Endothelial cell of umbilical vein (primary cell): Measurements from ENCODE around the gene SCNN1B. TPM values are rescaled to one million over a fixed set of nuclear protein-coding genes. Genes with fewer than 3 reads are reported as not detected.

Experiments
- BruUV-seq: library from RNA; stranded (reverse); fragments of 400-500 nt; replicated peaks from 2 replicates; lab custom pipeline; 2021; lab: Mats Ljungman, UMichigan
- CTCF ChIA-PET: fragments of 300-600, 350-600 bp; sonication (Branson Sonifier 250); formaldehyde crosslinking; loops from one replicate; lab custom pipeline; 2021; ENCODE audit warnings: antibody characterized with exemption, inconsistent platforms; lab: Charles Lee
- POLR2A ChIA-PET: fragments of 300-600, 350-600 bp; sonication (Branson Sonifier 250); formaldehyde crosslinking; loops from one replicate; lab custom pipeline; 2021; ENCODE audit warnings: antibody characterized with exemption, inconsistent platforms; lab: Charles Lee
- DNase-seq: peaks from one replicate; pipeline ENCODE4 v3.0.0-alpha.2; 2011; ENCODE audit warnings: low read depth, low spot score
- FAIRE-seq: peaks from 2 replicates; lab custom pipeline; 2011; peaks lifted over from hg19 to GRCh38; lab: Jason Lieb, UNC
- H2AFZ ChIP-seq: 2 replicates; pipeline ENCODE4 v1.6.0; 2012; ENCODE audit warnings: low read depth, low read length, control low read depth, inconsistent platforms
- H3K27ac ChIP-seq: 2 replicates; pipeline ENCODE4 v1.5.1; 2011; ENCODE audit warnings: low read depth, mild to moderate bottlenecking, control low read depth, low read length, moderate library complexity; ENCODE audit not compliant: insufficient read depth
- H3K27me3 ChIP-seq, 2 experiments: 2 replicates each; pipeline versions ENCODE4 v1.6.0 to v1.6.1; 2011; ENCODE audit warnings: low read length in 2 of 2, mixed read lengths in 1 of 2; ENCODE audit not compliant: control insufficient read depth in 2 of 2, insufficient read depth in 2 of 2
- H3K36me3 ChIP-seq, 2 experiments: 2 replicates in 1 of 2; 3 replicates in 1 of 2; pipeline ENCODE4 v1.5.1; 2011; ENCODE audit warnings: low read length in 2 of 2, mild to moderate bottlenecking in 1 of 2, moderate library complexity in 1 of 2; ENCODE audit not compliant: control insufficient read depth in 2 of 2, insufficient read depth in 2 of 2; ENCODE audit errors: extremely low read depth in 1 of 2
- H3K4me1 ChIP-seq: 3 replicates; pipeline ENCODE4 v1.5.1; 2011; ENCODE audit warnings: mild to moderate bottlenecking, low read length; ENCODE audit not compliant: control insufficient read depth, insufficient read depth; ENCODE audit errors: extremely low read depth
- H3K4me2 ChIP-seq: 2 replicates; pipeline ENCODE4 v1.6.1; 2011; ENCODE audit warnings: low read length, control low read depth, mixed read lengths; ENCODE audit not compliant: insufficient read depth
- H3K4me3 ChIP-seq, 3 experiments: fragments of 200-600 bp in 1 of 3; sonication (generic), shearing (Covaris generic) in 1 of 3; replicated peaks in 1 of 3; 2 replicates each; pipeline ENCODE4 v1.5.1; 2011 to 2016; ENCODE audit warnings: control low read depth in 3 of 3, low read length in 3 of 3, mild to moderate bottlenecking in 2 of 3, inconsistent platforms in 1 of 3, low read depth in 1 of 3, moderate library complexity in 1 of 3; ENCODE audit not compliant: insufficient read depth in 1 of 3
- H3K79me2 ChIP-seq: 2 replicates; pipeline ENCODE4 v1.6.0; 2012; ENCODE audit warnings: low read length, inconsistent platforms; ENCODE audit not compliant: control insufficient read depth, insufficient read depth
- H3K9ac ChIP-seq: replicated peaks from 2 replicates; pipeline ENCODE3; 2011; ENCODE audit warnings: low read length, control low read depth; ENCODE audit not compliant: insufficient read depth; ENCODE audit errors: extremely low read depth
- H3K9me1 ChIP-seq: replicated peaks from 3 replicates; pipeline ENCODE4 v1.6.0; 2011; ENCODE audit warnings: mild to moderate bottlenecking, low read length; ENCODE audit not compliant: control insufficient read depth, insufficient read depth; ENCODE audit errors: extremely low read depth
- H3K9me3 ChIP-seq: replicated peaks from 2 replicates; pipeline ENCODE4 v1.5.1; 2012; ENCODE audit warnings: low read length, inconsistent platforms; ENCODE audit not compliant: control insufficient read depth, insufficient read depth
- H4K20me1 ChIP-seq: replicated peaks from 2 replicates; pipeline ENCODE3; 2011; ENCODE audit warnings: mild to moderate bottlenecking, low read length; ENCODE audit not compliant: control insufficient read depth, insufficient read depth; ENCODE audit errors: extremely low read depth
- FOS ChIP-seq: IDR thresholded peaks from 2 replicates; pipeline ENCODE4 v1.6.1; 2011; ENCODE audit warnings: mild to moderate bottlenecking, low read length, moderate library complexity, borderline replicate concordance; ENCODE audit not compliant: insufficient read depth
- GATA2 ChIP-seq: IDR thresholded peaks from 2 replicates; pipeline ENCODE4 v1.7.0; 2011; ENCODE audit warnings: low read depth, mild to moderate bottlenecking, moderate library complexity, mixed read lengths, low read length; ENCODE audit not compliant: insufficient read length, insufficient read depth
- JUN ChIP-seq: IDR thresholded peaks from 2 replicates; pipeline ENCODE4 v1.6.1; 2011; ENCODE audit warnings: borderline replicate concordance, low read depth; ENCODE audit not compliant: insufficient read length, insufficient read depth
- MYC ChIP-seq: IDR thresholded peaks from one replicate; pipeline ENCODE4 v1.6.1; 2011; ENCODE audit warnings: mild to moderate bottlenecking, low read depth, low read length
- POLR2A ChIP-seq: IDR thresholded peaks from 2 replicates; pipeline ENCODE4 v1.6.1; 2012; ENCODE audit warnings: low read depth, mild to moderate bottlenecking, control low read depth, low read length
- POLR2AphosphoS5 ChIP-seq: IDR thresholded peaks from 2 replicates; pipeline ENCODE4 v1.6.1; 2012; ENCODE audit warnings: low read depth, mild to moderate bottlenecking, control low read depth, low read length, moderate library complexity; ENCODE audit not compliant: insufficient read depth
- dilution Hi-C: fragments of 300-500 bp; cut with MboI; formaldehyde crosslinking; loops from one replicate; pipeline ENCODE4 v1.15.0; 2019; ENCODE audit warnings: low sequenced_read_pairs; ENCODE audit not compliant: extremely low pct_ligation_motif_present
- intact Hi-C: fragments of 100-400 bp; cut with micrococcal nuclease; formaldehyde crosslinking; loops from one replicate; pipeline ENCODE4 v1.10.0; 2022
- polyA plus RNA-seq, 4 experiments: library from polyadenylated mRNA; depleted of rRNA in 3 of 4; stranded (reverse) in 3 of 4; unstranded in 1 of 4; fragments of >200 nt; gene quantifications; 2 replicates each; pipeline versions ENCODE4 v1.2.1 to v1.2.3, GENCODE V29; 2011 to 2012; ENCODE audit warnings: missing spikeins in 1 of 4
- total RNA-seq: library from RNA; stranded (reverse); gene quantifications from 2 replicates; pipeline ENCODE4 v1.2.3, GENCODE V29; 2021
- TF ChIP-seq, protein P1 (sequence below), 2 donors: IDR thresholded peaks; 1 replicate in 1 of 2; 2 replicates in 1 of 2; pipeline ENCODE4 v1.5.1; 2011; ENCODE audit warnings: low read length in 2 of 2, mild to moderate bottlenecking in 2 of 2, moderate library complexity in 2 of 2, control low read depth in 1 of 2, inconsistent platforms in 1 of 2, low read depth in 1 of 2; ENCODE audit not compliant: insufficient read depth in 1 of 2; ENCODE audit errors: extremely low read depth in 1 of 2
- TF ChIP-seq, protein P2 (sequence below): IDR thresholded peaks from 2 replicates; pipeline ENCODE4 v1.6.1; 2011; ENCODE audit not compliant: insufficient read depth, insufficient read length

Gene SCNN1B
- total and polyA plus RNA-seq, 2 donors (not counting 3 experiments of a cell fraction or from before 2014, with no cell fraction given), result not detected

- Histone ChIP-seq H3K9me3 (no peaks in the 10 kb centered on the region), H3K27me3 (no peaks in the 10 kb centered on the region), H3K4me1 (no peaks in the 10 kb centered on the region), H3K27ac (no peak overlapping the region), H3K9me1 (no peaks in the 10 kb centered on the region), H3K4me2 (no peak overlapping the region), H3K36me3 (no peaks in the 10 kb centered on the region), H4K20me1 (no peaks in the 10 kb centered on the region), H3K79me2 (no peaks in the 10 kb centered on the region), H2AFZ (no peak overlapping the region), H3K4me3 (no peak overlapping the region), H3K9ac (no peak overlapping the region)
- no TSS peak for BruUV-seq
- intact Hi-C loops (no loop called here), dilution Hi-C loops (no loop called here)
- DNase-seq, result no peak
- ChIA-PET POLR2A (no interaction called here), CTCF (interaction anchor here (0.8 to 0.9 kb wide), 2 partner anchors 12 to 116 kb away, joined by 3 to 4 read pairs; no protein-coding TSS in a partner anchor)
- no peak for FAIRE-seq
- TF ChIP-seq MYC, result no peak
- TF ChIP-seq GATA2, result no peak
- no peak for TF ChIP-seq POLR2AphosphoS5
- no peak for TF ChIP-seq POLR2A
Measured at GRCh38 chr16:23334950-23335349, 32.8 kb downstream of the SCNN1B start.

DNA sequence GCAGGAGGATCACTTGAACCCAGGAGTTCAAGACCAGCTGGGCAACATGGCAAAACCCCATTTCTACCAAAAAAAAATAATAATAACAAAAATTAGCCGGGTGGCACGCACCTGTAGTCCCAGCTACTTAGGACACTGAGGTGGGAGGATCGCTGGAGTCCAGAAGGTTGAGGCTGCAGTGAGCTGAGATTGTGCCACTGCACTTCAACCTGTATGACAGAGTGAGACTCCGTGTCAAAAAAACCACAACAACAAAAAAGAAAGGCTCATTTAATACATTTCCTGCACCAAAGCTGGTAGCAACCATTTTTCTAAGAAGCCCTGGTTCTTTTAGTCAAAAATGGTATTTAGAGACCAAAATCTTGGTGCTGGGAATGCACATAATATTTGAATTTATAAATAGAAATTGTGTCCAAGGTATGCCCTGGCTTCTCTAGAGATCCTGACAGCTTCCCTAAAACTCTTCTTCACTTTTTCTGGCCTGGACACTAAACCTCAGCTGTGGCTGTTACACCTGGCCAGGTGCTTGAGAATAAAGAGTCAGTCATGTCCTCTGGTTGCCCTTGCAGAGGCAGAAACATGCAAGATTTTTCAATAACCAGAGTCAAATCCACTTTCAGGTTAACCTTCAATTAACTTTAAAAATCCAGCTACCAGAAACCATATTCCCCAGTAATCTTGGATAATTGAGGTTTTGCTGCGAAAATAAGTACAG is 35.9 kb downstream of the SCNN1B start:
- intact Hi-C loops (no loop called here), dilution Hi-C loops (no loop called here)
- no peak overlapping the region for H2AFZ ChIP-seq
- TF ChIP-seq POLR2A (no peak), POLR2AphosphoS5 (no peak), GATA2 (no peak), JUN (no peak), FOS (no peak), MYC (no peak)
- TF ChIP-seq, protein P1, sequence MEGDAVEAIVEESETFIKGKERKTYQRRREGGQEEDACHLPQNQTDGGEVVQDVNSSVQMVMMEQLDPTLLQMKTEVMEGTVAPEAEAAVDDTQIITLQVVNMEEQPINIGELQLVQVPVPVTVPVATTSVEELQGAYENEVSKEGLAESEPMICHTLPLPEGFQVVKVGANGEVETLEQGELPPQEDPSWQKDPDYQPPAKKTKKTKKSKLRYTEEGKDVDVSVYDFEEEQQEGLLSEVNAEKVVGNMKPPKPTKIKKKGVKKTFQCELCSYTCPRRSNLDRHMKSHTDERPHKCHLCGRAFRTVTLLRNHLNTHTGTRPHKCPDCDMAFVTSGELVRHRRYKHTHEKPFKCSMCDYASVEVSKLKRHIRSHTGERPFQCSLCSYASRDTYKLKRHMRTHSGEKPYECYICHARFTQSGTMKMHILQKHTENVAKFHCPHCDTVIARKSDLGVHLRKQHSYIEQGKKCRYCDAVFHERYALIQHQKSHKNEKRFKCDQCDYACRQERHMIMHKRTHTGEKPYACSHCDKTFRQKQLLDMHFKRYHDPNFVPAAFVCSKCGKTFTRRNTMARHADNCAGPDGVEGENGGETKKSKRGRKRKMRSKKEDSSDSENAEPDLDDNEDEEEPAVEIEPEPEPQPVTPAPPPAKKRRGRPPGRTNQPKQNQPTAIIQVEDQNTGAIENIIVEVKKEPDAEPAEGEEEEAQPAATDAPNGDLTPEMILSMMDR (IDR thresholded peaks at IDR 0.05; ENCODE audit: extremely low read depth in 1 of 2, insufficient read depth in 1 of 2, low read depth in 1 of 2, low read length in 2 of 2), result no peak
- TF ChIP-seq, protein P2, sequence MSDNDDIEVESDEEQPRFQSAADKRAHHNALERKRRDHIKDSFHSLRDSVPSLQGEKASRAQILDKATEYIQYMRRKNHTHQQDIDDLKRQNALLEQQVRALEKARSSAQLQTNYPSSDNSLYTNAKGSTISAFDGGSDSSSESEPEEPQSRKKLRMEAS, result no peak
- DNase-seq (no peak), FAIRE-seq (no peak)
- no peaks in the 10 kb centered on the region for H3K9me1 ChIP-seq
- no peaks in the 10 kb centered on the region for H3K9me3 ChIP-seq
- BruUV-seq, result no TSS peak
- no peaks in the 10 kb centered on the region for H4K20me1 ChIP-seq
- no peaks in the 10 kb centered on the region for H3K4me1 ChIP-seq
- POLR2A ChIA-PET, result no interaction called here
- no peak overlapping the region for H3K4me2 ChIP-seq
- CTCF ChIA-PET, result interaction anchor here (0.7 to 1.1 kb wide), 2 partner anchors 8 to 27 kb away, joined by 3 read pairs; no protein-coding TSS in a partner anchor
- H3K79me2 ChIP-seq, result no peaks in the 10 kb centered on the region
- no peak overlapping the region for H3K27ac ChIP-seq
- H3K27me3 ChIP-seq, result no peaks in the 10 kb centered on the region
- no peak overlapping the region for H3K4me3 ChIP-seq
- H3K9ac ChIP-seq, result no peak overlapping the region
- no peaks in the 10 kb centered on the region for H3K36me3 ChIP-seq
